Measurements from ENCODE around the gene FEZF2.

Gene FEZF2

GRCh38 chr3:62365391-62366125 lies 7.8 kb downstream of the FEZF2 start (continued):
- TF ChIP-seq CREB5 (CRISPR knock-in tag; IDR thresholded peaks at IDR 0.05; ENCODE audit: low read depth) (no peak), BACH2 (CRISPR knock-in tag; IDR thresholded peaks at IDR 0.05; ENCODE audit: borderline replicate concordance) (no peak), PPARA (CRISPR knock-in tag; IDR thresholded peaks at IDR 0.05; ENCODE audit: borderline replicate concordance) (no peak), ESRRG (CRISPR knock-in tag; IDR thresholded peaks at IDR 0.05) (no peak), RARB (CRISPR knock-in tag; IDR thresholded peaks at IDR 0.05) (no peak), ZFP30 (CRISPR knock-in tag; IDR thresholded peaks at IDR 0.05) (no peak)

- no peak for TF ChIP-seq ZNF70 (CRISPR knock-in tag; IDR thresholded peaks at IDR 0.05)
- TF ChIP-seq OSR1 (CRISPR knock-in tag; IDR thresholded peaks at IDR 0.05) = no peak
- TF ChIP-seq RARB (CRISPR knock-in tag; IDR thresholded peaks at IDR 0.05) = no peak
- TF ChIP-seq SNAI2 (CRISPR knock-in tag; IDR thresholded peaks at IDR 0.05) = no peak
- no peak for TF ChIP-seq GLIS3 (CRISPR knock-in tag; IDR thresholded peaks at IDR 0.05)
- no peak for TF ChIP-seq CSDC2 (CRISPR knock-in tag; IDR thresholded peaks at IDR 0.05)
- no peak for TF ChIP-seq TCF4 (CRISPR knock-in tag; IDR thresholded peaks at IDR 0.05; ENCODE audit: borderline replicate concordance)
- TF ChIP-seq TSHZ2 (CRISPR knock-in tag; IDR thresholded peaks at IDR 0.05) = no peak
- no peak for TF ChIP-seq ESRRG (CRISPR knock-in tag; IDR thresholded peaks at IDR 0.05)
- no peak for TF ChIP-seq CREB5 (CRISPR knock-in tag; IDR thresholded peaks at IDR 0.05; ENCODE audit: low read depth)
- TF ChIP-seq PATZ1 (CRISPR knock-in tag; IDR thresholded peaks at IDR 0.05; ENCODE audit: borderline replicate concordance) = no peak
- TF ChIP-seq ZC3H10 (CRISPR knock-in tag; IDR thresholded peaks at IDR 0.05) = no peak
- no peak for TF ChIP-seq ZFP30 (CRISPR knock-in tag; IDR thresholded peaks at IDR 0.05)
- ATAC-seq = no peak
Measured at GRCh38 chr3:62364191-62364590, 9.2 kb downstream of the FEZF2 start.

- ATAC-seq = no peak
- TF ChIP-seq CSDC2 (CRISPR knock-in tag; IDR thresholded peaks at IDR 0.05) = no peak
Measured at GRCh38 chr3:62363275-62363674, 10.1 kb downstream of the FEZF2 start.

GRCh38 chr3:62361824-62362223 lies 11.5 kb downstream of the FEZF2 start:
- ATAC-seq = no peak
- TF ChIP-seq PPARA (CRISPR knock-in tag; IDR thresholded peaks at IDR 0.05; ENCODE audit: borderline replicate concordance) (no peak), TCF4 (CRISPR knock-in tag; IDR thresholded peaks at IDR 0.05; ENCODE audit: borderline replicate concordance) (no peak), ZNF70 (CRISPR knock-in tag; IDR thresholded peaks at IDR 0.05) (no peak), ARNTL (CRISPR knock-in tag; IDR thresholded peaks at IDR 0.05; ENCODE audit: borderline replicate concordance, low read depth) (no peak), TOX (CRISPR knock-in tag; IDR thresholded peaks at IDR 0.05; ENCODE audit: borderline replicate concordance) (no peak), BACH2 (CRISPR knock-in tag; IDR thresholded peaks at IDR 0.05; ENCODE audit: borderline replicate concordance) (no peak), CREB5 (CRISPR knock-in tag; IDR thresholded peaks at IDR 0.05; ENCODE audit: low read depth) (no peak), ZNF8 (CRISPR knock-in tag; IDR thresholded peaks at IDR 0.05) (no peak), ISL1 (CRISPR knock-in tag; IDR thresholded peaks at IDR 0.05) (no peak), CSDC2 (CRISPR knock-in tag; IDR thresholded peaks at IDR 0.05) (no peak), ZC3H10 (CRISPR knock-in tag; IDR thresholded peaks at IDR 0.05) (no peak), ESRRG (CRISPR knock-in tag; IDR thresholded peaks at IDR 0.05) (no peak), CSRNP3 (CRISPR knock-in tag; IDR thresholded peaks at IDR 0.05) (no peak), PATZ1 (CRISPR knock-in tag; IDR thresholded peaks at IDR 0.05; ENCODE audit: borderline replicate concordance) (no peak), ZNF565 (CRISPR knock-in tag; conservative IDR thresholded peaks at IDR 0.05; ENCODE audit: low read depth) (no peak), OSR1 (CRISPR knock-in tag; IDR thresholded peaks at IDR 0.05) (no peak), ZFP30 (CRISPR knock-in tag; IDR thresholded peaks at IDR 0.05) (no peak), GLIS3 (CRISPR knock-in tag; IDR thresholded peaks at IDR 0.05) (no peak)
